OCI-LY1 (cell line): ENCODE data around the gene THBS3.

Experiments used
- H2AFZ ChIP-seq: fragments of 200-600 bp; sonication (generic), shearing (Covaris generic); 2 replicates; pipeline ENCODE4 v1.6.0; 2014; ENCODE audit warnings: antibody characterized with exemption, mild to moderate bottlenecking, low read length
- H3F3A ChIP-seq: fragments of 200-600 bp; sonication (generic), shearing (Covaris generic); 2 replicates; pipeline ENCODE4 v1.6.0; 2014; ENCODE audit warnings: mild to moderate bottlenecking, antibody characterized with exemption, low read length, moderate library complexity; ENCODE audit not compliant: insufficient read depth
- H3K27ac ChIP-seq: fragments of 200-600 bp; sonication (generic); 2 replicates; pipeline ENCODE4 v1.5.1; 2014; ENCODE audit warnings: low read length, mixed run types, mild to moderate bottlenecking, low read depth; ENCODE audit not compliant: poor library complexity, severe bottlenecking
- H3K27me3 ChIP-seq: fragments of 200-600 bp; sonication (generic); 2 replicates; pipeline ENCODE4 v1.6.0; 2014; ENCODE audit warnings: antibody characterized with exemption, mild to moderate bottlenecking, low read length, moderate library complexity; ENCODE audit not compliant: insufficient read depth
- H3K36me3 ChIP-seq: fragments of 200-600 bp; sonication (generic); 2 replicates; pipeline ENCODE4 v1.6.1; 2014; ENCODE audit warnings: mild to moderate bottlenecking, antibody characterized with exemption, low read length, moderate library complexity, mixed read lengths; ENCODE audit not compliant: insufficient read depth
- H3K4me1 ChIP-seq: fragments of 200-600 bp; sonication (generic); 2 replicates; pipeline ENCODE4 v1.5.1; 2014; ENCODE audit warnings: mild to moderate bottlenecking, low read length, moderate library complexity; ENCODE audit not compliant: insufficient read depth, severe bottlenecking
- H3K4me2 ChIP-seq: fragments of 200-600 bp; sonication (generic), shearing (Covaris generic); 2 replicates; pipeline ENCODE4 v1.6.1; 2014; ENCODE audit warnings: low read length
- H3K4me3 ChIP-seq: fragments of 200-600 bp; sonication (generic); 2 replicates; pipeline ENCODE4 v1.5.1; 2014; ENCODE audit warnings: low read length, low read depth, mild to moderate bottlenecking, mixed read lengths; ENCODE audit not compliant: poor library complexity, severe bottlenecking
- H3K79me2 ChIP-seq: fragments of 200-600 bp; shearing (Covaris generic); 2 replicates; pipeline ENCODE4 v1.6.1; 2016; ENCODE audit warnings: mixed run types, low read length, mixed read lengths; ENCODE audit not compliant: insufficient read depth
- H3K9ac ChIP-seq: fragments of 200-600 bp; sonication (generic), shearing (Covaris generic); 2 replicates; pipeline ENCODE4 v1.6.1; 2014; ENCODE audit warnings: mild to moderate bottlenecking, low read length, mixed read lengths
- H3K9me2 ChIP-seq: fragments of 200-600 bp; sonication (generic), shearing (Covaris generic); 2 replicates; pipeline ENCODE4 v1.6.1; 2014; ENCODE audit warnings: low read depth, mild to moderate bottlenecking, low read length, mixed read lengths
- H3K9me3 ChIP-seq: fragments of 200-600 bp; shearing (Covaris generic); 2 replicates; pipeline ENCODE4 v1.6.1; 2014; ENCODE audit warnings: low read length, mixed read lengths
- H4K20me1 ChIP-seq: fragments of 200-600 bp; sonication (generic), shearing (Covaris generic); 2 replicates; pipeline ENCODE4 v1.6.0; 2016; ENCODE audit warnings: mild to moderate bottlenecking, low read length; ENCODE audit not compliant: insufficient read depth
- CTCF ChIP-seq: fragments of 200-600 bp; sonication (generic), shearing (Covaris generic); IDR thresholded peaks from 2 replicates; pipeline ENCODE4 v1.5.1; 2017; ENCODE audit warnings: mild to moderate bottlenecking, antibody characterized with exemption, low read length, moderate library complexity, mixed read lengths
- EZH2 ChIP-seq: fragments of 200-600 bp; sonication (generic), shearing (Covaris generic); IDR thresholded peaks from 2 replicates; pipeline ENCODE4 v1.8.0; 2017; ENCODE audit warnings: borderline replicate concordance, mixed run types, mild to moderate bottlenecking, antibody characterized with exemption, low read length, moderate library complexity, mixed read lengths

THBS3 gene

GRCh38 chr1:155181371-155182051 is 26.2 kb downstream of the THBS3 start:
- Histone ChIP-seq H3K9ac (no peak overlapping the region), H3K9me2 (no peaks in the 10 kb centered on the region), H2AFZ (no peak overlapping the region), H3K4me3 (no peak overlapping the region), H3K36me3 (peaks cover 13% of the 10 kb centered on the region), H3K4me2 (no peak overlapping the region), H3K9me3 (no peaks in the 10 kb centered on the region), H3K27me3 (no peaks in the 10 kb centered on the region; the same call in 1 of the 2 replicates), H3K4me1 (peaks cover 17% of the 10 kb centered on the region), H3K79me2 (no peaks in the 10 kb centered on the region), H3F3A (no peaks in the 10 kb centered on the region), H4K20me1 (no peaks in the 10 kb centered on the region), H3K27ac (no peak overlapping the region)
- TF ChIP-seq EZH2 = no peak
- TF ChIP-seq CTCF = no peak

GRCh38 chr1:155179112-155180031 is 28.3 kb downstream of the THBS3 start:
- no peaks in the 10 kb centered on the region for H3K79me2 ChIP-seq
- H3K27ac ChIP-seq = no peak overlapping the region
- no peak overlapping the region for H2AFZ ChIP-seq
- no peaks in the 10 kb centered on the region for H4K20me1 ChIP-seq
- peaks cover 13% of the 10 kb centered on the region for H3K36me3 ChIP-seq
- no peak overlapping the region for H3K4me2 ChIP-seq
- TF ChIP-seq CTCF (no peak), EZH2 (no peak)
- H3K9me2 ChIP-seq = no peaks in the 10 kb centered on the region
- no peaks in the 10 kb centered on the region for H3K27me3 ChIP-seq
- peaks cover 4% of the 10 kb centered on the region; the same call in 1 of the 2 replicates for H3F3A ChIP-seq
- no peaks in the 10 kb centered on the region for H3K9me3 ChIP-seq
- H3K4me3 ChIP-seq = no peak overlapping the region
- H3K4me1 ChIP-seq = peaks cover 10% of the 10 kb centered on the region
- no peak overlapping the region for H3K9ac ChIP-seq

- Histone ChIP-seq H4K20me1 (no peaks in the 10 kb centered on the region), H3K4me2 (no peak overlapping the region), H3K4me3 (no peak overlapping the region), H3K36me3 (peaks cover 13% of the 10 kb centered on the region), H2AFZ (no peak overlapping the region), H3K9ac (no peak overlapping the region), H3K4me1 (peaks cover 15% of the 10 kb centered on the region), H3F3A (peaks cover 4% of the 10 kb centered on the region; the same call in 1 of the 2 replicates), H3K27me3 (no peaks in the 10 kb centered on the region), H3K9me2 (no peaks in the 10 kb centered on the region), H3K27ac (no peak overlapping the region), H3K9me3 (no peaks in the 10 kb centered on the region), H3K79me2 (no peaks in the 10 kb centered on the region)
- TF ChIP-seq EZH2 = no peak
- TF ChIP-seq CTCF = no peak
Observed at GRCh38 chr1:155178441-155179111, 29.1 kb downstream of the THBS3 start.
